Left colon (tissue), 2 donors: Measurements from ENCODE around the gene BICC1. TPM values are rescaled to one million over a fixed set of nuclear protein-coding genes. Genes with fewer than 3 reads are reported as not detected.

Experiments used
- ATAC-seq: fragments of 200-7000 bp; cut with Tn5 transposase; one replicate; pipeline ENCODE4 v1.9.1; 2020; ENCODE audit warnings: mild to moderate bottlenecking, moderate library complexity
- DNase-seq, 2 donors: peaks; one replicate each; pipeline ENCODE4 v3.0.0-alpha.2; 2020
- intact Hi-C, 2 donors: fragments of 100-400 bp; cut with DNase I in 1 of 2; cut with micrococcal nuclease in 1 of 2; formaldehyde crosslinking; loops; one replicate each; pipeline versions ENCODE4 v1.11.2 to v1.14.0; 2022; cut with DNase I, micrococcal nuclease
- total RNA-seq, 2 donors: library from RNA; stranded (reverse); fragmentation: NEBNext Ultra II Directional; extraction: Animal tissue kit (Norgen Biotek cat#: 25700); gene quantifications; one replicate each; pipeline ENCODE4 v1.2.1, GENCODE V29; 2021
- donor health status: DM: no; HTN: no; CAD: no.
- donor health status: DM: yes; HTN: yes; CAD: no.

Gene BICC1
- total RNA-seq, 2 donors from 2014 or later: 1.7 to 2.5 TPM

GRCh38 chr10:58781873-58782488, 269.3 kb downstream of the BICC1 start:
- DNase-seq (no peak), ATAC-seq (peak; percentile 40)
- intact Hi-C loops: loop anchor here in 1 of 2 donors (10.0 kb wide), 1 partner anchor 173 kb away; no protein-coding TSS in a partner anchor

GRCh38 chr10:58782876-58783851, 270.5 kb downstream of the BICC1 start:
- ATAC-seq: peak; percentile 99
- intact Hi-C loops: loop anchor here in 1 of 2 donors (10.0 kb wide), 1 partner anchor 172 kb away; no protein-coding TSS in a partner anchor
- peak in 1 of 2 donors; percentile 8 for DNase-seq

DNA sequence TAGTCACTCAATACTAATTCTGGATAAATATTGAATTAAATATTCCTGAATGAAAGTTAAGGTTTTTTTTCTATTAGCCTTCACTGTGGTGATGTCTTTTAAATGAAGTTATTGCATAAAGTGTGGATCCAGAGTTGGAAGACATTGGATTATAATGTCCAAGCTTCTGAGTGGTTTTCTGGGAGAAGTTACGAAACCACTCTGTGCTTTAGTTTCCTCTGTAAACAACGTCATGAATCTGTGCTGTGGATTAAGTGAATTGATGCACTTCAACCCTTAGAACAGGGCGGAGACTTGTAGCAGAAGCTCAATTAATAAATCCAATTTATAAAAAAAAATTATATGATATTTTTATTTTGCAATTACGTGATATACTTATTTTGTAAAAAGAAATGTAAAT, 271.7 kb downstream of the BICC1 start:
- no peak for ATAC-seq
- intact Hi-C loops: loop anchor here in 1 of 2 donors (10.0 kb wide), 1 partner anchor 170 kb away; no protein-coding TSS in a partner anchor

DNA sequence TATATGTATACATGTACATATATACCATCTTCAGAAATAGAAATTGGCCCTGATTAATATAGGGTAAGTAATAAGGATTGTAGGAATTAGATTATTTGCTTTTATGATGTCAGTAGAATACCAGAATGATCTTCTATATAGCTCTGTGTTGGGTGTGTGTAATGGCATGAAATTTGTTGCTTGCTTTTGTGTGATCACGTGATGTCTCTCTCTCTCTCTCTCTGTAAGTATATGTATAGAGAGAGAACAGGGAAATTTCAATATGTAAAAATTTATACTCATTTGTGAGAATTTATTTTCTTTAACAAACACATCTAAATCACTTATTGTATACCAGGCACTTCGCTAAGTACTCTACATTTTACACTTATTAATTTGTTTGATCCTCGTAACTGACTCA, 272.7 kb downstream of the BICC1 start:
- intact Hi-C loops: loop anchor here in 1 of 2 donors (10.0 kb wide), 1 partner anchor 169 kb away; no protein-coding TSS in a partner anchor
- DNase-seq: no peak
- ATAC-seq: no peak

More for the DNA sequence above, 271.7 kb downstream of the BICC1 start:
- no peak for DNase-seq

DNA sequence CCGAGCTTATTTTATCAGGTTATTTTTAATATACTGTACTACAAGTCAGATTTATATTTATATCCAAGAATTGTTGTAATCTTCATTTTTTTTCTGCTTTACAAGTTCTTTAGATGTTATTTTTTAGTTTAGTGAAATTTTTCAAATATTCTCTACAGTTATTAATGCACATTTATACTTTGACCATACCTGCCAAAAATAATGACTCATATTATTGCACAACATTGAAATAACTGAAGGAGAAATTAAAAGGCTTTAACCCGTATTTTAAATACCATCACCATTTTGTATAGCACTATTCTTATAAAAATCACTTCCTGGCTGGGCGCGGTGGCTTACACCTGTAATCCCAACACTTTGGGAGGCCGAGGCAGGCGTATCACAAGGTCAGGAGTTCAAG, 278.5 kb downstream of the BICC1 start:
- intact Hi-C loops: no loop called here
- DNase-seq: no peak
- no peak for ATAC-seq

- DNase-seq (no peak), ATAC-seq (no peak)
- intact Hi-C loops: no loop called here
These were observed 282.9 kb downstream of the BICC1 start for GRCh38 chr10:58795560-58795959.

DNA sequence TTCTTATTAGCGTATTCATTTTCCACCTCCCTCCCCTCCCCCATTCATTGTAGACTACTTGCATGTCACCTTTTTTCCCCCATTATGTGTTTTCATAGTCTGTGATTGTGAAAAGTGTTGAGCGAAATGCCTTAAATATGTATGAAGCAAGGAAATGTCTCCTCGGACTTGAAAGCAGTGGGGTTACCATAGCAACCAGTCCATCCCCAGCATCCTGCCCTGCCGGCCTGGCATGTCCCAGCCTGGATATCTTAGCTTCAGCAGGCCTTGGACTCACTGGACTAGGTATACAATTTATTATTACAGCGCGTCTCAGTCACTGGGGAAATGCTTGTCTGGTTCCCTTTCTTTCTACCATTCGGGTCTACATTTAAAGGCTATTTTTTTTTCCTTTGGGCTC, 283.6 kb downstream of the BICC1 start:
- intact Hi-C loops: no loop called here
- no peak for DNase-seq
- ATAC-seq: no peak

GRCh38 chr10:58796824-58797223, 284.2 kb downstream of the BICC1 start:
- DNase-seq: no peak
- ATAC-seq: no peak
- intact Hi-C loops: no loop called here

DNA sequence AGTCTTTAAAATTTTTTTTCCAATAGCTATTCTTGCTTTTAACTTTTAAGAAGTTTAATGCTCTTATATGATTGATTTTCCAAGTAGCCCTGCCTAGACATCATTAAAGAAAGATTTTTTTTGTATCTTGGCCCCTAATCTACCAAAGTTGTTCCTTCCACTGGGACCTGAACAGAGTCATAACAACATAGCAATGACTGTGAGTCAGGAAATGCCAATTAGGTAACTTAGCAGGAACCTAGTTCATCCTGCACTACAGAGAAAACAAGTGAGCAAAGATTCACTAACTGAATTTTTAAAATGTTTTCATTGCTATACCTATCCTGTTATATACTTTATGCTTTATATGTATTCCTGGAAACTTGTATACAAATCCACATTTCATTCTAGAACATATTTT, 284.7 kb downstream of the BICC1 start:
- intact Hi-C loops: no loop called here
- no peak for DNase-seq
- ATAC-seq: no peak

- intact Hi-C loops: no loop called here
- DNase-seq: no peak
- ATAC-seq: no peak
These were observed 289.4 kb downstream of the BICC1 start for GRCh38 chr10:58802047-58802446.

DNA sequence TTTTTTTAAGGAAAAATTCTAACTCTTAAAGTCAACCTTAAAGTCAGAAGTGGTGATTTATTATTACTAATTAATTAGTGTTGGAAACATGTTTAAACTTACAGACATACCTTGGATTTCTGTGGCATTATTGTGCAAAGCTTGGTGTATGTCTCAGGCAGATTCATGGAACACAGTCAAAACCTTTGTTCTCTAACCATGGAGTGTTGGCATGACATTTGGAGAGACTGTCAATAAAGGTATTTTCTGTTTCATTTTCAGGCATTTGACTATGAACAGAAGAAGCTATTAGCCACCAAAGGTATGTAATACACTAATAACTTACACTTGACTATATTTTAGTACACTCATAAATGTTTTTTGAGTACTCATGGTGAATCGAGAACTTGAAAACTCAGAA, 293.7 kb downstream of the BICC1 start:
- intact Hi-C loops: no loop called here
- DNase-seq (no peak), ATAC-seq (no peak)

GRCh38 chr10:58806970-58807628, 294.4 kb downstream of the BICC1 start:
- DNase-seq: no peak
- no peak for ATAC-seq
- intact Hi-C loops: no loop called here

GRCh38 chr10:58807629-58808022, 295.0 kb downstream of the BICC1 start:
- ATAC-seq (peak; percentile 32), DNase-seq (no peak)
- intact Hi-C loops: no loop called here

GRCh38 chr10:58810751-58811150, 298.1 kb downstream of the BICC1 start:
- intact Hi-C loops: no loop called here
- DNase-seq: no peak
- ATAC-seq: peak; percentile 13

GRCh38 chr10:58813573-58813972, 300.9 kb downstream of the BICC1 start:
- DNase-seq (peak in 1 of 2 donors; percentile 7), ATAC-seq (peak; percentile 42)
- intact Hi-C loops: no loop called here

GRCh38 chr10:58817201-58817846, 304.7 kb downstream of the BICC1 start:
- ATAC-seq: peak; percentile 35
- intact Hi-C loops: no loop called here
- DNase-seq: no peak

DNA sequence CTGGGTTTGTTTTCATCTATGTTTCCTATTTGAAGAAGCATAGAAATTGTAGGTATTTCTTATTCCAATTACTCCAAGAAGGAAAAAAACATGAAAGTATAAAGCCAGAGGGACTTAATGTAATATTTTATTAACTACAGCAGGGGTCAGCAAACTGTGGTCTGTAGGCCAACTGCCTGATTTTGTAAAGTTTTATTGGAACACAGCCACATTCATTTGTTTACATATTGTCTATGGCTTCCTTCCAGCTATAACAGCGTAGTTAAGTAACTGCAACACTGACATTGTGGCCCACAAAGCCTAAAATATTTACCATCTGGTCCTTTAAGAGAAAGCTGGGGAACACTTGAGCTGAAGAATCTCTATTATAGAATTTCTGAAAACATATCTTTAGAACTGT, 306.2 kb downstream of the BICC1 start:
- no peak for DNase-seq
- ATAC-seq: peak; percentile 35
- intact Hi-C loops: no loop called here

GRCh38 chr10:58820386-58820785, 307.7 kb downstream of the BICC1 start:
- intact Hi-C loops: no loop called here
- no peak for ATAC-seq

More at GRCh38 chr10:58820386-58820785, 307.7 kb downstream of the BICC1 start:
- DNase-seq: no peak
